WTC11 (cell line): ENCODE data around the gene CRB2.

Source experiments
- FOXJ3 ChIP-seq: sonication (generic); formaldehyde crosslinking; IDR thresholded peaks from 2 replicates; pipeline ENCODE4 v1.9.0; 2021; ENCODE audit warnings: missing genetic modification reagents, mild to moderate bottlenecking, borderline replicate concordance
- GTF2I ChIP-seq: fragments of 250-450 bp; sonication (Bioruptor Pico); conservative IDR thresholded peaks from 2 replicates; pipeline ENCODE4 v1.4.0; 2021; ENCODE audit warnings: mild to moderate bottlenecking
- OVOL2 ChIP-seq: fragments of 250-450 bp; sonication (Bioruptor Pico); IDR thresholded peaks from 2 replicates; pipeline ENCODE4 v1.9.0; 2021; ENCODE audit warnings: mild to moderate bottlenecking, borderline replicate concordance
- USF2 ChIP-seq: sonication (generic); formaldehyde crosslinking; IDR thresholded peaks from 2 replicates; pipeline ENCODE4 v1.8.1; 2023; ENCODE audit warnings: mild to moderate bottlenecking, missing genetic modification reagents, moderate library complexity
- TF ChIP-seq, protein P1 (sequence below): fragments of 200-600 bp; IDR thresholded peaks from 2 replicates; pipeline ENCODE4 v1.8.0; 2022; ENCODE audit warnings: antibody characterized with exemption
- TF ChIP-seq, protein P2 (sequence below): fragments of 250-450 bp; sonication (Bioruptor Pico); IDR thresholded peaks from 2 replicates; pipeline ENCODE4 v2.1.2; 2022; ENCODE audit warnings: mild to moderate bottlenecking, moderate library complexity

- no peak for TF ChIP-seq USF2 (CRISPR knock-in tag)
- TF ChIP-seq, protein P1, sequence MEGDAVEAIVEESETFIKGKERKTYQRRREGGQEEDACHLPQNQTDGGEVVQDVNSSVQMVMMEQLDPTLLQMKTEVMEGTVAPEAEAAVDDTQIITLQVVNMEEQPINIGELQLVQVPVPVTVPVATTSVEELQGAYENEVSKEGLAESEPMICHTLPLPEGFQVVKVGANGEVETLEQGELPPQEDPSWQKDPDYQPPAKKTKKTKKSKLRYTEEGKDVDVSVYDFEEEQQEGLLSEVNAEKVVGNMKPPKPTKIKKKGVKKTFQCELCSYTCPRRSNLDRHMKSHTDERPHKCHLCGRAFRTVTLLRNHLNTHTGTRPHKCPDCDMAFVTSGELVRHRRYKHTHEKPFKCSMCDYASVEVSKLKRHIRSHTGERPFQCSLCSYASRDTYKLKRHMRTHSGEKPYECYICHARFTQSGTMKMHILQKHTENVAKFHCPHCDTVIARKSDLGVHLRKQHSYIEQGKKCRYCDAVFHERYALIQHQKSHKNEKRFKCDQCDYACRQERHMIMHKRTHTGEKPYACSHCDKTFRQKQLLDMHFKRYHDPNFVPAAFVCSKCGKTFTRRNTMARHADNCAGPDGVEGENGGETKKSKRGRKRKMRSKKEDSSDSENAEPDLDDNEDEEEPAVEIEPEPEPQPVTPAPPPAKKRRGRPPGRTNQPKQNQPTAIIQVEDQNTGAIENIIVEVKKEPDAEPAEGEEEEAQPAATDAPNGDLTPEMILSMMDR, result no peak
- TF ChIP-seq, protein P2, sequence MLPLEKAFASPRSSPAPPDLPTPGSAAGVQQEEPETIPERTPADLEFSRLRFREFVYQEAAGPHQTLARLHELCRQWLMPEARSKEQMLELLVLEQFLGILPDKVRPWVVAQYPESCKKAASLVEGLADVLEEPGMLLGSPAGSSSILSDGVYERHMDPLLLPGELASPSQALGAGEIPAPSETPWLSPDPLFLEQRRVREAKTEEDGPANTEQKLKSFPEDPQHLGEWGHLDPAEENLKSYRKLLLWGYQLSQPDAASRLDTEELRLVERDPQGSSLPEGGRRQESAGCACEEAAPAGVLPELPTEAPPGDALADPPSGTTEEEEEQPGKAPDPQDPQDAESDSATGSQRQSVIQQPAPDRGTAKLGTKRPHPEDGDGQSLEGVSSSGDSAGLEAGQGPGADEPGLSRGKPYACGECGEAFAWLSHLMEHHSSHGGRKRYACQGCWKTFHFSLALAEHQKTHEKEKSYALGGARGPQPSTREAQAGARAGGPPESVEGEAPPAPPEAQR (CRISPR knock-in tag), result no peak
- no peak for TF ChIP-seq GTF2I (CRISPR knock-in tag)
- no peak for TF ChIP-seq OVOL2 (CRISPR knock-in tag)
- TF ChIP-seq FOXJ3 (CRISPR knock-in tag), result no peak
Observed at GRCh38 chr9:123349033-123349432, 7.0 kb upstream of the CRB2 start.
